HG02588 (cell line): Measurements from ENCODE around the gene LIN28B.

Experiments used
- ATAC-seq: cut with Tn5 transposase; IDR thresholded peaks from one replicate; pipeline ENCODE4 v1.9.1; 2021; ENCODE audit warnings: mild to moderate bottlenecking, moderate library complexity; ENCODE audit not compliant: unreplicated experiment

The LIN28B gene

GRCh38 chr6:105108631-105109262, 151.8 kb downstream of the LIN28B start:
- ATAC-seq = no peak

GRCh38 chr6:105109955-105110895, 153.3 kb downstream of the LIN28B start:
- no peak for ATAC-seq

- no peak for ATAC-seq
Measured at GRCh38 chr6:105111105-105111504, 154.2 kb downstream of the LIN28B start.

- ATAC-seq = no peak
Measured at GRCh38 chr6:105111871-105112270, 155.0 kb downstream of the LIN28B start.

- ATAC-seq = no peak
Measured at GRCh38 chr6:105112577-105112976, 155.7 kb downstream of the LIN28B start.

GRCh38 chr6:105113422-105113821, 156.5 kb downstream of the LIN28B start:
- no peak for ATAC-seq

- ATAC-seq = no peak
Measured at GRCh38 chr6:105116150-105116549, 159.2 kb downstream of the LIN28B start.

- ATAC-seq = no peak
Measured at GRCh38 chr6:105120570-105120969, 163.7 kb downstream of the LIN28B start.

GRCh38 chr6:105121981-105122380, 165.1 kb downstream of the LIN28B start:
- no peak for ATAC-seq

- no peak for ATAC-seq
Measured at GRCh38 chr6:105122717-105123116, 165.8 kb downstream of the LIN28B start.
